ENCODE measurements around the gene GPD1.
A peak's percentile ranks its signal among the peaks of the same experiment; 100 is the strongest.
"Not testable (repeated sequence)": the region's sequence is repeated elsewhere in the genome, so short reads cannot be mapped to it uniquely, and the experiment has no call there.

The GPD1 gene

DNA sequence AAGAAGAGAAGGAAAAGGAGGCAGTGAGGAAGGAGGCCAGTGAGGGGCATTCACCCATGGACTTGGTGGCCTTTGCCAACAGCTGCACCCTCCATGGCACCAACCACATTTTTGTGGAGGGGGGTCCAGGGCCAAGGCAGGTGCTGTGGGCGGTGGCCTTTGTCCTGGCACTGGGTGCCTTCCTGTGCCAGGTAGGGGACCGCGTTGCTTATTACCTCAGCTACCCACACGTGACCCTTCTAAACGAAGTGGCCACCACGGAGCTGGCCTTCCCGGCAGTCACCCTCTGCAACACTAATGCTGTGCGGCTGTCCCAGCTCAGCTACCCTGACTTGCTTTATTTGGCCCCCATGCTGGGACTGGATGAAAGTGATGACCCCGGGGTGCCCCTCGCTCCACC is 30.1 kb upstream of the GPD1 start:
- DNase-seq (ENCODE audit: low spot score) = no peak

DNA sequence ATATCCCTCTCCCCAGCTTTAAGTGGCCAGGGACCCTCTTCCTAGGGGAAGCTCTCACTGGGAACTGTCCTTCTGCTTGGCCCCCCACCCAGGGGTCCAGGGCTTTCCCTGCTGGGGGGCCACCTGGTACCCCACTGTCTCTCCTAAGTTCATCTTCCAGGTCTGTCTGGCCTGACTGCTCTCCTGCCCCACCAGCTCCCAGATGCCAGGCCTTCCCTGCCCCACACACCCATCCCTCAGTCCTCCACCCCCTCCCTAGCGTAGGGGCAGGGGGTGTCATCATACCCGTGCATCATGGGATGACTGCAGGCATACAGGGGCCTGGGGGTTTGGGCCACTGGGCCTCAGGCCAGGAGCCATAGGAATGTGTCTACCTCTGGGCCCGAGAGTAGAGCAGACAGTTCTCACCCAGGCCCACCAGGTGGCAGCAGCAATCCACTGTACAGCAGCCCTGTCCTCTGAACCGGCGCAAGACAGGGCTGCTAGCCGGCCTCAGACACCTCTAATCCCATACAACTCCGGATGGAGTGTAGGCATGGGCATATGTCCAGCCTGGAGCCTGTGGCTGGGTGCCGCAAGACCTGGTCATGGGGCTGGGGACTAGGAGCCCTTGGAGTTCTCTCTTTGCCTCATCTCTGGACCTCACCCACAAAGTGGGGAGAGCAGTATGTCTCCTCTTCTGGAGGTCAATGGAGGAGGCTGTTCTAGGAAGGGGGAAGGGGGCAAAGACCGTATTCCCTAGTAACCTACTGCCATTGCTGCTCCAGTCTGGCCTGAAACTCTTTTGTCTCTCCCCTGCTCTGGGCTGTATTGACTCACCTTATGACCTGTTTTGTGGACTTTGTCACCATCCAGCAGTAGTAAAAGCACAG is 28.6 kb upstream of the GPD1 start:
- peak; percentile 77 for DNase-seq (ENCODE audit: low spot score)

DNA sequence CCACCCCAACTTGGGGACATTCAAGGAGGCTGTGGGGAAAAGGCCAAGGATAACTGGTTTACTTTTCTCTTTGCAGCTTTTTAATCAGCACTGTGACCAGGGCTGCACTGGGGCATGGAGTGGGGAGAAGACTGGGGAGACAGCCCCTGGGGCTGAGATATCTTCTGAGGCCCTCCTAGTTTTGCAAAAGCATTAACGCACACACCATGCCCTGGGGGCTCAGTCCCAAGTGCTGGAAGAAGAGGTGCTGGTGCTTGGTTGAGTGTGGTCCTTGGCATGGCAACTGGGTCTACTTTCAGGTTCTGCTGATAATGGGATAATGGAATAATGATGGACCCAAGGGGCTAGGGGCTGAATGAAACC is 28.0 kb upstream of the GPD1 start:
- no peak for DNase-seq (ENCODE audit: low spot score)

DNA sequence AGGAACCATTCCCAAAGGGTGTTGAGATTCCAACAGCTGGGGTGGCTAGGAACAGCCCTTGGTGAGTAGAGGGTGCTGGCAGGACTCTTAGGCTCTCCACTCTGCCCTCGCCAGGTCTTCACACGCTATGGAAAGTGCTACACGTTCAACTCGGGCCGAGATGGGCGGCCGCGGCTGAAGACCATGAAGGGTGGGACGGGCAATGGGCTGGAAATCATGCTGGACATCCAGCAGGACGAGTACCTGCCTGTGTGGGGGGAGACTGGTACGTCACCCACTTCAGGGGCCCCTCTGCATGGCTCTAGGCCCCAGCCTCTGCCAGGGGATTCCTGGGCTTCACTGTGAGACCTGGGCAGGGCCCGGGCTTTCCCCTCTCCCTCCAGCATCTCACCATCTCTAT is 26.7 kb upstream of the GPD1 start:
- no peak for DNase-seq (ENCODE audit: low spot score)

DNA sequence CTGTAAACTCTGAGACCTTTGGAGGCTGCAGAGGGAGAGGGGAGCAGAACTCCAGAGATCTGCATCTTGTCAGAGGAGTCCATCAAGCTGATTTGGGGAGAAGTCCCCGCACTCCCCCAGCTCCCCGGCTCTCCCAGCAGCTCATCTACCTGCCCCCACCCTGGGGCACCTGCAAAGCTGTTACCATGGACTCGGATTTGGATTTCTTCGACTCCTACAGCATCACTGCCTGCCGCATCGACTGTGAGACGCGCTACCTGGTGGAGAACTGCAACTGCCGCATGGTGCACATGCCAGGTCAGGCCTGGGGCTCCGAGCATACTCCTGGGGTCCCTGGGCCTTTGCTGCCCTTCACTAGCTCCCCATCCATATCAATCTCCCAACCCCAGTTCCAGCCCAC is 25.5 kb upstream of the GPD1 start:
- no peak for DNase-seq (ENCODE audit: low spot score)

DNA sequence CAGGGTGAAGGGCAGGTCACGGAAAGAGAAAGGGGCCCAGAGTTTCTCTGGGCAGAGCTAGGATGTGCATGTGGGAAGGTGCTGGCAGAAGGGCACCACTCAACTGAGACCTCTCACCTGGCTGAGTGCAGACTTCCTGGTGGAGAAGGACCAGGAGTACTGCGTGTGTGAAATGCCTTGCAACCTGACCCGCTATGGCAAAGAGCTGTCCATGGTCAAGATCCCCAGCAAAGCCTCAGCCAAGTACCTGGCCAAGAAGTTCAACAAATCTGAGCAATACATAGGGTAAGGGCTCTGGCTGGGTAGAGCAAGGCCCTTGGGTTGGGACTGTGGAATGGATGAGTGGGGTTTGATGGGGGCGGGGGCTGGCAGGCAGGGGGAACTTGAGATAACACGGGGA is 24.0 kb upstream of the GPD1 start:
- no peak for DNase-seq (ENCODE audit: low spot score)

DNA sequence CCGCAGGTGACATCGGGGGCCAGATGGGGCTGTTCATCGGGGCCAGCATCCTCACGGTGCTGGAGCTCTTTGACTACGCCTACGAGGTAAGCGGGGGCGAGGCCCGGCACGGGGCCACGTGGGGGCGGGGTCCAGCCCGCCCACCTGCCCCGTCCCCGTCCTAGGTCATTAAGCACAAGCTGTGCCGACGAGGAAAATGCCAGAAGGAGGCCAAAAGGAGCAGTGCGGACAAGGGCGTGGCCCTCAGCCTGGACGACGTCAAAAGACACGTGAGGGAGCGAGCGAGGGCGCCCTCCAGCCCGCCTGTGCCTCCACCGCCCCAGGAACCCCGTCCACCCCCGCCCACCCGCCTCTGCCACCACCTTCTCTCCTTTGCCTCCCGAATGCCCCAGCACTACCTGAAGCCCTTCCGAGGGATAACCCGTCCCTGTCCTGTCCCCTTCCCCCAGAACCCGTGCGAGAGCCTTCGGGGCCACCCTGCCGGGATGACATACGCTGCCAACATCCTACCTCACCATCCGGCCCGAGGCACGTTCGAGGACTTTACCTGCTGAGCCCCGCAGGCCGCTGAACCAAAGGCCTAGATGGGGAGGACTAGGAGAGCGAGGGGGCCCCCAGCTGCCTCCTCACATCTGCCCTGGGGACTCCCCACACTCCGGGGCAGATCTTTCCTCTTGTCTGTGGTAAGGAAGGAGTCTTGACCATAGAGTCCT is 22.6 kb upstream of the GPD1 start:
- DNase-seq (ENCODE audit: low spot score) = no peak

DNA sequence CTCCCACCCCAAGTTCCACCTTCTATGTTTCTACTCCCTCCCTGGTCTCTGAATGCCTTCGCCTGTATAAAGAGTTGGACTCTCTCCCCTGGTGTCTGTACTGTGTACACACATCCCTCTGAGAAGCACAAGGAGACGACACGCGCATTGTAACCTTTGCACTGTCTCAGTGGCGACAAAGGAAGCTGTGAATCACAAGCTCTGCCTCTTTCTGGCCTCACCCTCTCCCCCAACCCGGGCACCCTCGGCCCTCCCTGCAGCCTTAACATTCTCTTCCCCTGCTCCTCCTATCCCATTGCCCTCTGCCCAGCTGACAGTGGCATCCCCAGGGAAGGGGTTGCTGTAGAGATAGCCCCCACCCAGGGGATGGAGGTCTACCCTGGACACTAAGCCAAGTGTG is 21.2 kb upstream of the GPD1 start:
- DNase-seq (ENCODE audit: low spot score) = no peak

DNA sequence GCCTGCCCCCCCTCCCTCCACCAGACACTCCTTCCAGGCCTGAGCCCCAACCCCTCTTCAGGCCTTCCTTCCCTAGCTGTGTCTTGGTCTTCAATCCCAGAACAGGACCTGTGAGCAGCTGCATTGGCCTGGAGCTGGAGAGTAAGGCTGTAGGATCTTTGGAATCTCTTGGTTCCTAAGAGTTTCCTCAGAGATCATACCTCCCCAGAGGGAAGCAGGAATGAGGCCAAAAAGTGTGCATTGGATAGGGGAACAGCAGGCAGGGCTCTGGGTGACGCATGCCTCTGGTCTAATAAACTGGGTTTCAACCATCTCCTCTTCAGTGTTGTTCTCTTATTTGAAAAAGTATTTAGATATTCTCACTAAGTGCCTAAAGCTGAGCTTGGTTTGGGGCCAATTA is 20.5 kb upstream of the GPD1 start:
- DNase-seq (ENCODE audit: low spot score) = no peak

DNA sequence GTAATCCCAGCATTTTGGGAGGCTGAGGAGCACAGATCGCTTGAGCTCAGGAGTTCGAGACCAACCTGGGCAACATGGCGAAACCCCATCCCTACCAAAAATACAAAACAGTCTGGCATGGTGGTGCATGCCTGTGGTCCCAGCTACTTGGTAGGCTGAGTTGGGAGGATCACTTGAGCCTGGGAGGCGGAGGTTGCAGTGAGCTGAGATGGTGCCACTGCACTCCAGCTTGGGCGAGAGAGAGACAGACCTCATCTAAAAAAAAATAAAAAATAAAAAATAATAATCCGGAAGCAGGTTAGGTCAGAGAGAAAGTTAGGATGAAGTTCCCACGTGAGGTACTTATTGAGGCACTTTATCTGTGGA is 19.4 kb upstream of the GPD1 start:
- DNase-seq (ENCODE audit: low spot score) = not testable (repeated sequence)

DNA sequence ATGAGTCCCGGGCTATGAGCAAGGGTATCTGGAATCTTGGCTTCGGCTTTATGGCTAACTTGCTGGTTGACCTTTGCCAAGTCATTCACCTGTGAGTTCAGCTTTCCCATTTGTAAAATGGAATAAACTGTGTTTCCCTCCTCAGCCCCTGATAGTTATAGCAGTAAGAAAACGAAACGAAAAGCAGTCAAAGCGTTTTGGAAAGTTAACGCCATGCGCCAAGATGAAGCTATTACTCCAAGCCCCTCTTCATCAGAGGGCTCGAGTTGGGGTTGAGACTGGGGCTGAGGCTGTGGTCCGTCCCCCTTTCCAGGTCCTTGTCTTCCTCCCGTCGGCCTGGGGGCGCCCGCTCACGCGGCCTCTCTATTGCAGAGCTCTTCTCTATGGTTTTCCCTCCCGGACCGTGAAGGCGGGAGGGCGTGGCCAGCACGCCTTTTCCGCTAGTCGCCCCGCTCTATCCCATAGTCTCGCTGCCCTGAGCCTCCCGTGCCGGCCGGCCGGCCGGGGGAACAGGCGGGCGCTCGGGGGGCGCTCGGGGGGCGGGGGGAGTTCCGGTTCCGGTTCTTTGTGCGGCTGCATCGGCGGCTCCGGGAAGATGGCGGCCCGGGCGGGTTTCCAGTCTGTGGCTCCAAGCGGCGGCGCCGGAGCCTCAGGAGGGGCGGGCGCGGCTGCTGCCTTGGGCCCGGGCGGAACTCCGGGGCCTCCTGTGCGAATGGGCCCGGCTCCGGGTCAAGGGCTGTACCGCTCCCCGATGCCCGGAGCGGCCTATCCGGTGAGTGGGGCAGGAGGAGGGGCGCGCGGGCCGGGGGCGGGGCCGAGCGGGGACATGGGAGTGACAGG is 18.8 kb upstream of the GPD1 start, which contains the start of gene SMARCD1:
TSS of gene SMARCD1 (plus strand) at position 568 of the 840 bp plus-strand sequence. CDS start at position 596, 28 bp downstream.
- DNase-seq (ENCODE audit: low spot score) = peak; percentile 98

DNA sequence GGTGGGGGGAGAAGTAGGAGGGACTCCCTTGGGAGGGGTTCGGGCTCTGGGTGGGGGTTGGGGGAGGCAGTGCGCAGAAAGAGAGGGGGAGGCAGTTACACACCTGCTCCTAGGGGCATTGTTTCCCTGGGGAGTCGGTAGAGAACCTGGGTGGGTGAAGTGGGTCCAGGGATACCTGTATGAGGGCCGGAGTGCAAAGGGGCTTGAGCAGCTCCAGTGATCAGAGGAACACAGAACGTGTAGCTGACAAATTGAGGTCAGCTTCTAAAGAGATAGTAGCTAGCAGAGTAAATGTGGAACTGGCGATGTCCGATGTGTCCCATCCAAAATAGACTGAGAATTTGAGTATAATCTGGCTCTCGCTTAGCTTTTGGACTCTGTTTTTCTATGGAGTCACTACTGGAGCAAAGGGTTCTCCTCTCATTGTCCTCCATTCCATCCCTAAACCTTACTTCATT is 18.2 kb upstream of the GPD1 start:
- DNase-seq (ENCODE audit: low spot score) = no peak

DNA sequence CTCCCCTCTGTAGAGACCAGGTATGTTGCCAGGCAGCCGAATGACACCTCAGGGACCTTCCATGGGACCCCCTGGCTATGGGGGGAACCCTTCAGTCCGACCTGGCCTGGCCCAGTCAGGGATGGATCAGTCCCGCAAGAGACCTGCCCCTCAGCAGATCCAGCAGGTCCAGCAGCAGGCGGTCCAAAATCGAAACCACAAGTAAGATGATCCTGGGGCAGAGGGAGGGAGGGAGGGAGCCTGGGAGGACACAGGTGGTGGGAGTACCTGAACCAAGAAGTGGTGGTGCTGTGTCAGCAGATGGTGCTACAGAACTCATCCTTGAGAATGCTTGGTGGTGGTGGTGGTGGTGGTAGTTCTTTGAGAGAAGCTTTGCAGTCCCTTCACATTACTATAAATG is 17.7 kb upstream of the GPD1 start:
- DNase-seq (ENCODE audit: low spot score) = no peak

DNA sequence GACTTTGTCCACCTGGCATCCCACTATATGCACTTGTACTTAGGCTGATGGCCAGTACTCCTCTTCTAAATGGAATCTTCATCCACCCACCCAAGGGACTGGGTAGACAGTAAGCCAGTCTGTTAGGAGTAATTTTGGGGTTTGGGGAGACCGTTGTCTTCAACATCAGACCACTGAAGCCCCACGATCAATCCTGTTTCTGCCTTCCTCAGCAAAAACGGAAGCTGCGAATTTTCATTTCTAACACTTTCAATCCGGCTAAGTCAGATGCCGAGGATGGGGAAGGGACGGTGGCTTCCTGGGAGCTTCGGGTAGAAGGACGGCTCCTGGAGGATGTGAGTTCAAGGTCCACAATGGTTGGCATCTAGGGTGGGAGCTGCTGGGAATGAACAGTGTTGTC is 16.7 kb upstream of the GPD1 start:
- no peak for DNase-seq (ENCODE audit: low spot score)

DNA sequence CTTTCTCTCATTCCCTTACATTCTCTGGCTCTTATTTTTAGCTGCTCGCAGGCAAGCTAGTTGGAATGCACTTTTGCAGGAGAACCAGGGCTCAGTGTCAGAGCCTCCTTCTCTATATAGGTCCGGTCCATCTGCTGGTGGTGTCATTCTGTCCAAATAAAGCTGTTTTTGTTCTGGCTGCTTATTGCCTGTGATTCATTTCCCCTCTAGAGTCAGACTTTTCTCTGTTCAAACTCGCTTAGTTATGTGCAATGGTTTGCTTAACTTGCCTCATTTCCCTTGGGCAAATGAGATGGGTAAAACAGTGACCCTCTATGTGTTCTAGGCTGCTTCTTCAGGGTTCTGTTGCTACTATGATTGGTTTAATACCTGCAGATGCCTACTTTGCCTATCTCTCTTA is 15.8 kb upstream of the GPD1 start:
- no peak for DNase-seq (ENCODE audit: low spot score)

DNA sequence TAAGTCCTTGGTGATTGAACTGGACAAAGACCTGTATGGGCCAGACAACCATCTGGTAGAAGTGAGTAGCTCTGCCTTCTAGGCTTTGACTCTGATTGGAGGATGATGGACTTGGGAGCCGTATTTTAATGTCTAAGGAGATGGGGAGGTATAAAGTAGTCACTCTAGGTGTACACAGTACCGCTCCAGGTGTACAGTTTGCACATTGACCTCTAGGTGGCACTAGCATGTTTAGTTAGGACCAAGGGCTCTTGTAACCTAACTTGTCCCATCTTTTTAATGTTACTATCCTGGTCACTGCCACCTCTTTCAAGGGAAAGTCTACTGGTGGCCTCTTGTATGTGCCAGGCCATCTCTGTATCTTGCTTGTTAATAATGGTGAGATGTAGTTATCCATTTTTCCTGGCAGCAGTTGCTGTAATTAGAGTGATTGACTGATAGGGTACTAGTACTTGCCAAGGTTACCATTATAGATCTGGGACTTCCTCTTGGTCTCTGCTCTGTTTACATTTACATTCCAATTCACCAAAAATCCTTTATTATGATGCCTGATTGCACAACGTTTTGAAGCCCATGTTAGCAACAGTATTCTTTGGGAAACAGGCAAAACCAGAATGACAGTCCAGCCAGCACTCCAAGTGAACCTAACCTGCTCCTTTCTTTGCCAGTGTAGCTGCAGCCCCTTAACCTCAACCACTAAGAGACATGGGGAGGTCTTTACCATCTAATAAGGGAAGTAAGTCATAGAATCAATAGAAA is 15.1 kb upstream of the GPD1 start:
- peak; percentile 71 for DNase-seq (ENCODE audit: low spot score)

DNA sequence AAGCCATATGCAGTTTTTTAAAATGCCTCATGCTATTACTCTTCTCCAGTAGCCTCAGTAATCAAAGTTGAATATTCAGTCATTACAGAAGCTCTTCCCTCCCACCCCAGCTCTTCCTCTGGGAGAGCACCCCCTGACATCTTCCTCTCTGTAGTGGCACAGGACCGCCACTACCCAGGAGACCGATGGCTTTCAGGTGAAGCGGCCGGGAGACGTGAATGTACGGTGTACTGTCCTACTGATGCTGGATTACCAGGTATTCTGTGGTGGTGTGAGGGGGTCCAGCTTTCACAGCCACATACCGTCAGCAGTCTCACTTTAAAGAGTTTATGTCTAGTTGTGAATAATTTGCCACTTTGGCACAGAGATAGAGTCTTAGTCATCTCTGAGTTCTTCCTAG is 14.1 kb upstream of the GPD1 start:
- DNase-seq (ENCODE audit: low spot score) = no peak

DNA sequence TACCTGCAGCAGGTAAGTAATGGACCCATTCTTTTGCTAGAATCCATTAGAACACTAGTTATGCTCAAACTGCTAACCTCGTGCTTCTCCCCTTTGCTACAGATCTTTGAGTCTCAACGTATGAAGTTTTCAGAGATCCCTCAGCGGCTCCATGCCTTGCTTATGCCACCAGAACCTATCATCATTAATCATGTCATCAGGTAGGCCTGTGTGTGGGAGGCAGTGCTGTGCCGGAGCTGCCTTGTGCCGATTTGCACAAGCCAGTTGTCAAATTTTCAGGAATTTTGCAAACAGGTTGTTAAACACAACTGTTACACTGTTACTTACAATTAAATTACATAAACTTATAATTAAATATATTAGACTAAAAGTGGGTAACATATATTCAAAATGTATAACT is 13.4 kb upstream of the GPD1 start:
- no peak for DNase-seq (ENCODE audit: low spot score)

DNA sequence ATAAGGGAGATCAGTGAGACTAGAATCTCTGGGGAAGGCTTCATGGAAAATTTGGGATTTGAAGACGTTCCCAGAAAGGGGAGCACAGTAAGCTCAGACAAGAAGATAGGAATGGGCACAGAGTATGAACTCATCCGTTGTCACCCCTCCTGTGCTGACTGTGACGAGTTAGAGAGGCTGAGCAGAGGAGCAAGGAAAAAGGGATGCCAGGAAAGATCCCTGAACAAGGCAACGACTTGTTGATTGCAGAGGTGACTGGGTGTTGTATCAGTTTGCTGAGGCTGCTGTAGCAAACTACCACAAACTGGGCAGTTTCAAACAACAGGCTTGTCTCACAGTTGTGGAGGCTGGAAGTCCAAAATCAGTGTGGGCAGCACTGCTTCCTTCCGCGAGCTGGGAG is 5.9 kb upstream of the GPD1 start:
- DNase-seq (ENCODE audit: low spot score) = no peak

DNA sequence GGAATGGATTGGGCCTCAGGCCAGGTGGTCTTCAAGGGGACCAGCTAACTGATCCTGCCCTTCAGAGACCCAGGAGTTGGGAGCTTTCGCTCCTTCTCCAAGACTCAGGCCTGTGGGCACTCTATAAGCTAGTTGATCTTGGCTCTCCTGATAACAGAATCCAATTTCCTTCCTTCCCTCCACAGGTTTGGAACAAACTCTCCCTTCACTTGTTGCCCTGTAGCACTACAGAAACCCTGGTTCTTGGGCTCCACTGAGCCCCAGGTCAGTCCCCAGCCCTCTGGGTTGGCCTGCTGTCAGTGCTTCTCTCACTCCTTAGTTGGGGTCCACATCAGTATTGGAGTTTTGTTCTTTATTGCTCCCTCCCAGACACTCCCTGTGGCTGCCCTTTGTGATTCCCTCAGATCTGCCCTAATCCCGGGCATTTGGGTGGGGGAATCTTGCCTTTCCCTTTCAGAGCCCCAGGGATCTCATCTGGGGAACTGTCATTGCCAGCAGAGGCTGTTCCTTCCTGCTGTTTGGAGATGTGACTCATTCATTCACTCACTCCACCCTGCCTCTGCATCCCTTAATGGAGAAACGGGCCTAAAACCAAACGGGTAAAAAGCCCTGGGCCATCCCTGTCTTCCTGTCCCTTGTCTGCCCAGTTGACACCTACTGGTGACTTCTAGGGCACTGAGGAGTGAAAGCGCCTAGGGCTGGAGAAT is 4.4 kb upstream of the GPD1 start:
- DNase-seq (ENCODE audit: low spot score) = no peak

DNA sequence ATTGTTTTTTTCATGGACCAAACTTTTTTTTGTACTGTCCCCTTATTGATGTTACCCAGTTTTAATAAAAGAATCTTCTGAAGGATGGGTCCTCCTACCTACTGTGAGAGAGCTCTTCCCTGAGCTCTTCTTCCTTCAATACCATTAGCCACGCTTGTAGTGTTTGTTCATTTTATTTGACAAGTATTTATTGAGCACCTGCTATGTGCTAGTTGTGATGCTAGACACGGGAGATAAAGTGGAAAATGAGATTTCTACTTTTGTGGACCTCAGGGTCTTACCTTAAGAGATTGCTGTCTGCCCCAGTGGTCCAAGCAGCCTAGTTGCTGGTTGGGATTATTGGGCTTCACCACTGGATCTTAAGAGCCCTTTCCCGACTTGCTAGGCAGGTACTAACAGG is 3.2 kb upstream of the GPD1 start:
- DNase-seq (ENCODE audit: low spot score) = no peak
